Esophagus mucosa (tissue), 1 donor: ENCODE data around the gene CNTN4. TPM values are rescaled to one million over a fixed set of nuclear protein-coding genes. Genes with fewer than 3 reads are reported as not detected.
"Not testable (repeated sequence)": the region's sequence is repeated elsewhere in the genome, so short reads cannot be mapped to it uniquely, and the experiment has no call there.

ENCODE experiments used
- ATAC-seq: fragments of 200-7000 bp; cut with Tn5 transposase; one replicate; pipeline ENCODE4 v1.9.1; 2020
- total RNA-seq: library from RNA; stranded (reverse); gene quantifications from one replicate; pipeline ENCODE4 v1.2.4, GENCODE V29; 2023
- donor health status: DM: yes; HTN: yes; CAD: no.

Gene CNTN4
- total RNA-seq, 1 donor from 2014 or later: 0.68 TPM

DNA sequence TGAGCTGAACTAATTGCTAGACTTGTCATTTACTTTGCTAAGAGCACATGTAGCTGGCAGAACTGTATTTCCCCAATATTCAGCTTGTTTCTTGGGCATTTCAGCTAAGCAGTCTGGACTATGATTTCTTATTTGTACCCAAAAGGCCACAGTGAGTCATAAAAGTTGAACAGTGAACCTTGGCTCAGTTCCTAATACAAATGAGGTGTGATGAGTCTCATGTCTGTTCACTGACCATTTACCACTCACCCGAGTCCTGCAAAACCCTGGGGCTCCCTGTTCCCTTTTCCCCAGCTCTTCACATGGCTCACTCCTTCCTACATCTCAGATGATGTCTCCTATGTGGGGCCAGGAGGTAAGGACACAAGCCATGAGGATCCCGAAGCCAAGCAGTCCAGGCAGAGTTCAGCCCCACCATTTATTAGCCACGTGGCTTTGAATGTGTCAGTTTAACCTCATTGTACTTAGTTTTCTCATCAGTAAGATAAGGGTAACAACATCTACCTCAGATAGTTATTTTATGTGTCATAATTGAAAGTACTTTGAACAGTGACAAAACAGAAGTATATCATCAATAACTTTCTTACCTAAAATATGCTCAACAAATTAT lies 772.2 kb downstream of the CNTN4 start:
- ATAC-seq: no peak

DNA sequence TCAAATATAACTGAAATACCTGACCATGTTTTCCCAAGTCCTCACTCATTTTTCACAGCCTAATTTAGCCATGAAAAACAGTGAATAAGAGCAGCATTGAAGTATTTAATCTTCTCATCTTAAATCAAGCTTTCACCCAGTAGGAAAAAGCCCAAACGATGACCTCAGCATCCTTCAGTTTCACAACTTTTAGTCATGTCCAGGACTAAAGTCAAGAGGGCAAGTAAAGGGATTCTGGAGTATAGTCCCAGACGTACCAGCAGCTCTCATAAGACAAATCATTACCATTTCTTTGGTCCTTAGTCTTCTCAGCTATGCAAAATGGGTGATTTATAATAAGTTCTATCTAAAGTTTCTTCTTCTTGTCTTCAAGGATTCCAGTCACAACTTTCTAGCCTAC lies 774.2 kb downstream of the CNTN4 start:
- no peak for ATAC-seq

DNA sequence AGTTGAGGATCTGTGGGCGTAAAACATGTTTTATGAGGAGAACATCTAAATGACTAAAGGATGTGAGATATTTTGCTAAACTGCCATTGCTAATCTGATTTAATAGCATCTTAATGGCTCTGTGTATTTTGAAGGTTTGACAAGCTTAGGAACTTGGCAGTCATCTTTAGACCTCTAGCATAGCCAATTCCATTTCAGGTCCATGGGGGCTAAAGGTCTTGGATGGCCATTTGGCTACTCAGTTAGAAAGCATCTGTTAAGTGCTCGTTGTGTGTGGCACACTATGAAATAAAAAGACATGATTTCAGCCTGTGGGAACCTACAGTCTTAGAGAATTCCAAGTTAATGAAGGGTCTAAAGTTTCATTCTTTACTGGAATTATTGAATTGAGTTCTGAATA lies 775.3 kb downstream of the CNTN4 start:
- ATAC-seq: no peak

DNA sequence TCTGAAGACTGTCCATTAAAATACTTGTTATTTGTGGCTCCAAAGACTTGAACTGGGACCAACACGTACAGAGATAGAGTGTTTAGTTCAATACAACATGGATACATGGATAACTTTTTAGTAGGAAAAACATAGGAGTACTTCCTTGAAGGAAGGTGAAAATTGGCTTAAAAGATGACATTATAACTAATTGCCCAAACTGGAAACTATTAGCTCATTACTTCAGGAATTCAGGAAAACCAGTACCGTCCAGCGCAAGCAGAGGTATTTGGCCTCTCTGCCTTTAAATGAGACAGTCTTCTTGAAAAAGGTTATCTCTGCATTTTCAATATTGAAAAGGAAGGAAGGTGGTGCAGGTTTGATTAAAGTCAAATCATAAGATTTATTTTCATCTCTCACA lies 777.0 kb downstream of the CNTN4 start:
- ATAC-seq: no peak

DNA sequence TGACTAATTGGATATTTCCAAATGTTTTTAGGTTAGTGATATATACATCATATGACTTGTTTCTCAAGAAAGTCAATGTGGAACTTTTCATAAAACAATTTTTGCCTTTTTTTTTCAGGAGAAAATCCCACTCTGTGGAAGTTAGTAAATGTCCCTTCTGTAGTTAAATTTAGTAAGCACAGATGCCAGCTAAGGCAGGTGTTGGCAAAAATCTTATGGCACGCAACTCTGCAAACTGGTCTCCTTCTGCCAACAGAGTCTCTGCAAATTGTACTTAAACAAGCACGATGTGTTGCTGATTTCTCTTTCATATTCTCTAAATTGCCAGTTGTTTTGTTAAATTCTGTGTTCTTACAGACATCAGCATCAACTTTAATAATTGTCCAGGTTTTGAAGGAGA lies 777.7 kb downstream of the CNTN4 start:
- no peak for ATAC-seq

DNA sequence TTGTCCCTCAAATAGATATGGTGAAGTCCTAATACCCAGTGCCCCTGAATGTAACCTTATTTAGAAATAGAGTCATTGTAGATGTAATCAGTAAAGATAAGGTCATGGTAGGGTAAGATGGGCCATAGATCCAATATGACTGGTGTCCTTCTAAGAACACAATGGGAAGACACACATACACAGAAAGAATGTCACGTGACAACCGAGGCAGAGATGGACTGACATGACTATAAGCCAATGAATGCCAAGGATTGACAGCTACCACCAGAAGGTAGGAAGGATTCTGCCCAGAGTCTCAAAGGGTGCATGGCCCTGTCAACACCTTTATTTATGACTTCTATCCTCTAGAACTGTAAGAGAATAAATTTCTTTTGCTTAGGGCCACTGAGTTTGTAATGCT lies 780.4 kb downstream of the CNTN4 start:
- ATAC-seq: no peak

DNA sequence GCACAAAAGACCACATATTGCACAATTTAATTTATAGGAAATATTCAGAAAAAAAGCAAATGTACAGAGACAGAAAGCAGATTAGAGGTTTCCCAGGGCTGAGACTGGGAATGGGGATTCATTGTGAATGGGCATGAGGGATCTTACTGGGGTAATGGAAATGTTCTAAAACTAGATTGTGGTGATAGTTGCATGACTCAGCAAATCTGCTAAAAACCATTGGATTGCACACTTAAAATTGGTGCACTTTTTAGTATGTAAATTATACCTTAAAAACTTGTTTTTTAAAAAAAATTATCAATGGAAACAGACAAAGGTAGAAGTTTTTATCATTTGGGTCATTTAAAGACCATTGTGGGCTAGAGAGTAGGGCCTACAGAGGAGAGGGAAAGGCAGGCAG lies 780.9 kb downstream of the CNTN4 start:
- ATAC-seq: no peak

DNA sequence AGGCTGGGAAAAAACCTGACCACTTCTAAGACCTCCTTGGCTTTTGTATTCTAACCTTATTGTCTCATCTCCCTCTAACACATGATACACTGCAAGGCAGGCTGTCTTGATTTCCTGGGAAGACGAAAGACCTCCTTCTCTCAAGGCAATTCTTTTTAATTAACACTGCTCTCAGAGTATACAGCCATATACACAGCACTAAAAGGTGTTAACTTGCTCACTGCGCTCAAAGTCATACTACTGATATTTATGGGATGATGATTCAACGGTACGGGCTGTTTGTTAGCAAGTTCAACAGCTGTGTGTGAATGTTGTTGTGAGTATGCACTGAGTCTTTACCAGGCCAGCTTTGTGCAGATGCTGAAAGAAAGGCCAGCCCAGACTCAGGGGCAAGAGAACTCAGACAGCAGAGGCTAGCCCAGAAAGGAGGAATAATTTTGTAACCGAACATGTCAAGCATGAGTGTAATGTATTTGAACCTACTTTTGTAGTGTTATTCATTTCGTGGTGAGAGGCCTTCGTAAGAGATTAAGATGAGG lies 781.6 kb downstream of the CNTN4 start:
- ATAC-seq: no peak

DNA sequence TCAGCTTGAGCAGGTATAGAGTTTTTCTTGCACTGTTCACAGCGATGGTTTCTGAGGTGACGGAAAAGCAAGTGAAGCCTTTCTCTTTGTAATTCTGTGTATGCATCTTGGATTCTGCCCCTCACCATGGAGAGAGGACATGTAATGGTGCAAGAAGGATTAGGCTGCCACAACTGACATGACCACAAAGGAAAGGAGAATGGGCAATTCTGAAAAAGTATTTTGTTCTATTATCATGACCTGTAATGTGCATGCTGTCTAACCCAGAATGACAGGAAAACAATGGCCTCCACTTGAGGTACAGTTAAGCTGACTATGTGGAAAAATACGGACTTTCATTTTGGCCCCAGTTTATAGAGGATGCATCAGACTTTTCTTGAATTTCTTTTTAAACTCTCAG lies 784.6 kb downstream of the CNTN4 start:
- ATAC-seq: no peak

DNA sequence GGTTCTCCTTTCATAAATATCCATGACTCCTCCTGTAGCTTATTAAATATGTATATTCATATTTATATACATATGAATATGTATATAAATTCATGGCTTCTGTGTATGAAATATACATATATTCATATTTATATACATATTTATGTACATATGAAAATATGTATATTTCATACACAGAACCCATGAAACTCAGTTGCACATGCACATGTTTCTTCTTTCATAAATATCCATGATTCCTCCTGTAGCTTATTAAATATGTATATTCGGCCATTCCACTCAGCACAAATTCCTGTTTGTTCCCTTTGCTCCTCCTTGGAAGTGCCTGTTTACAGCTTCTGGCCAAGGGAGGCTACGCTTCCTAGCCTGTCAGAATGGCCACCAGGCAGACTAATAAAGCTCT lies 789.9 kb downstream of the CNTN4 start:
- no peak for ATAC-seq

DNA sequence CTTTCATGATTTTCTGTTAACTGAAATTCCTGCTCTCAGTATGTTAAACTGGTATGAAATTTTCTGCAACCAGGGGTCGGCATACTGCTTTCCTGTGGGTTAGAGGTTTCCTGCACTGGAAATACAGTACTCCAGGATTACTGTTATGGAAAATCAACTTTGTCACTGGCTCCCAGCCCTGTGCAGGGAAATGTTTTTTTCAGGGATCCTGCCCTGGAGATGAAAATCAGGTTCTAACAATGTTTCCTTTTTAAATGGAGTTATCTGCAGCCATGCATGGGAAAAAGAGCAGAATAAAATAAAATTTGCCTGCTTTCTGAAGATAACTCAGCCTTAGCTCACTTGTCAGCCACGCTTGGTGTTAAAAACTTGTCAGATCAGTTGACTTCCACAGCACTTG lies 791.1 kb downstream of the CNTN4 start:
- ATAC-seq: no peak

DNA sequence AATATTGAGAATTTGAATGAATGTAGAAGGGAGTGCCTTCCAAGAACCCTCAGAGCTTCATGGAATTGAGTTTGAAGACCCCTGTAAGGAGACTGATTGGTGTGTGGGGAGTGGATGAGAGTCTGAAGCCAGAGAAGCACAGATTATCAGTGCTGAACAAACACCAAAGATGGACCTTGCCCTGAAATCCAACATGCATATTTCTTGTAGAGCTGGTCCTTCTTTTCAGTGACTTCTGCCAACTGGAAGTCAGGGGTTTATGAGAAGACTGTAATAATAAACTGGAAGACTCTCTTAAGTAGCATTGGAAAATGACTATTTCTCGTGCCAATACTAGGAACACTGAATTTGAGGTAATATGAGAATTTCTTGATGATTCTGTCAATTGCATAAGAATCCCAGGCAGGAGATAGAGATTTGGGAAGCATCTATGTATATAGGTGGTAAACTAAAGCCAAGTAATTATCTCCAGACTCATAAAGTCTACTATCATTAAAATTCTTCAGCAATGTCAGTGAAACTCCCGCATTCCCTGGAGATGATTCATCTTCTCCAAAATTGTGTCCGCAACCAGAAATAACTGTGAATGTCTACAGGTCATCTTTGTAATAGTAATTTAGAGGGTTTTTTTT lies 797.8 kb downstream of the CNTN4 start:
- no peak for ATAC-seq

DNA sequence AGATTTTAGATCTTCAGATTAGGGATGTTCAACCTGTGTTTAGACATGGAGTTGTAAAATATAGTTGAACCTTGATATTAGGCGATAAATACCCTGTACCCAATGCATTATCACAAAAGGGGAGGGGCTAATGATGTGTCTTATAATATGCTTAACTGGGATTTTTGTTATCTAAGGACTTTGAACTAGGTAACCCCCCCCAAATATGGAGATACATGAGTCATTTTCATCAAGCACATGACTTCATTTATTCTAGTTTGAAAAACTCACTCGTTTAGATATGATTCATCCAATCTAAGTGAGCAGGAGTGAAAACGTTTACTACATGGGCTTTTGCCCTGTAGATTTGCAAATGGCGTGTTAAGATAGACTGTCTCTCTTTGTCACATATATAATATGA lies 799.2 kb downstream of the CNTN4 start:
- ATAC-seq: no peak

DNA sequence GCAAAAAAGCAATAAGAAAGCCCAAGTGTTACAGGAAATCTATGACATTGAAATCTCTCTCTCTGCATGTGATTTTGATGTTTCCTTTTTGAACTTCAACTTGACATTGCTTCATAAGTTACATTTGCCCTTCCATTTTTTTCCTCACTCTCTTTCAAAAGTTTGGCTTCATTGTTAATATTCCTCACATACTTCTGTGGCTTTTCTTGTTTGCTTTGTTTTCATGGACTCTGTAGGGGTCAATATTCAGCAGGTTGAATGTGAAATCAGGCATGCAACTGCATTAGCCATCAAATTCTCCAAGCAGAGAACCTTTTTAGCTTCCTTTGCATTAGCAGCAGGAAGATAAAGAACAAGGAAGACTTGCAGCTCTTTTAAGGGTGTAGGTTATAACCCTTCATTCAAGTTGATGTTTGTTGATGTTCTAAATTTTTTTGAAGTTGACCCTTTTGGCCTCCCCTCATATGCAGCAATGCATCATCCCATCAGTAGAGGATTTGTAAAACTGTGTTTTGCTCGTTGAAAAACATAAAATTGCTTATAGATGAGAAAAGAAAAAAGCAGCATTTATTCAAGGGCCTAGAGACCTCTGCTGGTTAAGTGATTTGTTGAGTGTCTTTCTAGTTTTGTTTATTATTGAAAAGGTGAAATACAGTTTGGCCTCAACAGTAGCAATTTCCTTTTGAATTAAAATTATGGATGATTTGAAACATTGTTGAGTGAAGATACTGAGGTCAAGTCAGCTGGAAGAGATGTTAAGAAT lies 800.1 kb downstream of the CNTN4 start:
- ATAC-seq: no peak

DNA sequence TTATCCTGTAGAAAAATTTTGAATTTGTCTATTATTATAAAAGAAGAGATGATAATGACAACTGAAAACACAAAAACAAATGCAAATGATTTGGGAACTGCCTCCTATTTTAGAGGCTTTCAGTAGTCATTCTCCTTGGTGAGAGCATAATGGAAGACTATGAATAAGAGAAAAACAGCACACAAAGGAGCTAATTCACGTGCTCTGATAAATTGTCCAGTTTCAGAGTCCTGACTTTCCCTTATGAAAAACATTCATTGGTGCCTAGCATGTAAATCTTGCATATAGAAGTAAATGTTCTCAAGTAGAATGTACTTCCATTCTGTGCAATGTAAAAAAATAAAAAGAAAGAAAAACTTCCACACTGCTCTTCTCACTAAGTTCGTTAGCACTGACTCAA lies 805.4 kb downstream of the CNTN4 start:
- no peak for ATAC-seq

DNA sequence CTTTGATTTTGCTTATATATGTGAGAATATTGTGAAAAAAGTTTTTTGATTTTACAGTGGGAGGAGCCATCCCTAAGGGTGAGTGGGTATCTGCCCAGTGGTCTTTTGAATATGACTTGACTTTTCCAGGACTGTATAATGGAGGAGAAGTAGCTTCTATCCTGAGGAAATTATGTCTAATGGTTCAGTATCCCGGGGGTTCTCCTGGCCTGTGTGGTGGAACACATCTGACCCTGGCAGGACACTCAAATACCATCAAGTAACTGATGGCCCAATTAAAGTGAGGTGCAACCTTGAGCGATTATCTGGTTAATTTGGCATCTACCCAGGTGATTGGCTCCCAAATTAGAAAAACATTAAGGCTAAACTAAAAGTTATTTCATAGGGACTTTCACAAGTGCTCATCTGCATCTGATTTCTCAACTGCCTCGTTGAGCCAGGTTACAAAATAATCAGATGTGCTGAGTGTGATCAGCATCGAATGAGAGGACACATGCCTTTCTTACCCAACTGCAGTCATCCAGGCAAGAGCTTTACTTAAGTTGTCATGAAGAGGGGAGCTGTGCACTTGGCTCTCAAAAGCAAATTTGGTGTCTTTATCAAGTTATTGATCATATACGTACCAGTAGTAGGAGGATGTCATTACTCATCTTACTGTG lies 810.2 kb downstream of the CNTN4 start:
- no peak for ATAC-seq

DNA sequence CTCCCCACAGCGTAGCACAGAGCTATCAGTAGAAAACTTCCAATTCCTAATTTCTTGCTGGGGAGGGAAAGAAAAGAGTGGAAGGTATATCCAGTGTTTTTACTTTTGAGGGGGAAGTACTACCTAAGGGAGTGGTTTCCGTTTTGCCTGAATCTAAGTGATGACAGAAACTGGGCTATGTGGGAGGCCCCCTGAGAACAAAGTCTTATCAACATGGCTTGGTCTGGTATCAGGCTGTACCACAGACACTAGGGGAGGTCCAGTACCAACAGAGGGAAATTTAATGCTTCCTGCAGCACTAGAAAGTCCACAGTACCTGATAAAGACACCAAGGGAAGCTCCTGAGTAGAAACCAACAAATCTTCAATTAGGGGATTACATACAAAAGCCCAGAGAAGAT lies 812.3 kb downstream of the CNTN4 start:
- ATAC-seq: no peak

DNA sequence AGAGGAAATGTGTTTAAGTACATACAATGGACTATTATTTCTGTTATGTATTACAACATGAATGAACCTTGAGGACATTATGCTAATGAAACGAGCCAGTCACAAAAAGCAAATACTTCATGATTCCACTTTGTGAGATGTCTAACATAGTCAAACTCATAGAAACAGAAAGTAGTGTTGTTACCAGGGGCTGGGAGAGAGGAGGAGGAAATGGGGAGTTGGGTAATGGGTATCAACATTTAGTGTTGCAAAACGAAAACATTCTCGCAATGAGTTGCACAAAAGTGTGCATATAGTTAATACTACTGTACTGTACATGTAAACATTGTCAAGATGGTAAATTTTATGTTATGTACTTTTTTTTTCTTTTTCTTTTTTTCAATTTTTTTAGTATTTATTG lies 817.2 kb downstream of the CNTN4 start:
- ATAC-seq: no peak

DNA sequence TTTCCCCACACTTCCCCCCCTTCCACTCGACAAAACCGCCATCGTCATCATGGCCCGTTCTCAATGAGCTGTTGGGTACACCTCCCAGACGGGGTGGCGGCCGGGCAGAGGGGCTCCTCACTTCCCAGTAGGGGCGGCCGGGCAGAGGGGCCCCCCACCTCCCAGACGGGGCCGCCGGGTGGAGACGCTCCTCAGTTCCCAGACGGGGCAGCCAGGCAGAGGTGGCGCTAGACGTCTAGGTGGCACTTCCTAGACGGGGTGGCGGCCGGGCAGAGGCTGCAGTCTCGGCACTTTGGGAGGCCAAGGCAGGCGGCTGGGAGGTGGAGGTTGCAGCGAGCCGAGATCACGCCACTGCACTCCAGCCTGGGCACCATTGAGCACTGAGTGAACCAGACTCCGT lies 818.0 kb downstream of the CNTN4 start:
- not testable (repeated sequence) for ATAC-seq

DNA sequence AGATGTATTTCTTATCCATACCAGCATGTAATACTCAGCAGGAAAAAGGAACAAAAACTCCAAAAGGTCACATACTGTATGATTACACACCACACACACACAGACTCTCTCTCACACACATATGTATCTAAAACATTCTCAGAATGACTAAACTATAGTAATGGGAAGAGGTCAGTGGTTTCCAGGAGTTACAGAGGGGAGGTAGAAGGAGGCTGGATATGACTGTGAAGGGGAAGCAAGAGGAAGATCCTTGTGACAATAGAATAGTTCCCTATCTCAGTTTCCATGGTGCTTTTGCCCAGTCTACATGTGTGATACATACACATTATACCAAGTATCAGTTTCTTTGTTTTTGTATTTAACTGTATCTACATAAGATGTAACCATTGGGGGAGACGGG lies 821.4 kb downstream of the CNTN4 start:
- ATAC-seq: no peak

DNA sequence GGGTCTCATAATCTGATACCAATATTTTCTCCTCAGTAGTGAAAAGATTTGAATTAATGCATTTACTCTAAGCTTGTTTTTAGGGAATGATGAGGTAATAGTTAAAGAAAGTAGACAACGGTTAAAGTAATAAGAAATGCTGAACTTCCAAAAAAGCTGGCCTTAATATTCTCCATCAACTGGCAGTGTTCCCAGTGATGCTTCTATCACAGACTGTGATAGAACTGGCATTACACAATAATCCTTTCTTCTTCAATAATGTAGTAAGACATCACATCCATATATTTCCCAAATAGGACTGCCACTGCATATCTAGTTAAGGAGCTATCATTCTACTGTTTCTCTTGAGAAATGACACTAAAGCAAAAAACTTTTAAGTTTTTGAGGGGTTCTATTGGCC lies 822.8 kb downstream of the CNTN4 start:
- no peak for ATAC-seq

DNA sequence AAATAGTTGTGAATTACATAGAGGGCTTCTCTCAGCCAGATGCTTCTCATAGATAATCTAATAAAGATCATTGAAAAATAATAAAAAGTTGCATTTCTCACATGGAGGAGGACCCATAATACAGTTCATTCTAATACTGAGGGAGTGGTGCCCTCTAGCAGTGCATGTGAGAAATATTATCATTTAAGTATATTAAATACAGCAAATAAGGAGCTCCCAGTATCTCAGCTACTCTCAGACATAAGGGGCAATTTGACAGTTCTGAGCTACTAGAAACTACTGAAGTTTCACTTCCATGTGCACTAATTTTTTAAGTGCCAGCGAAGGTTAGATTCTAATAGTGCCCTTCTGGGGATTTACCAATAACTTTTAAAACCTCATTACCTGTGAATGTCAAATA lies 823.2 kb downstream of the CNTN4 start:
- no peak for ATAC-seq

DNA sequence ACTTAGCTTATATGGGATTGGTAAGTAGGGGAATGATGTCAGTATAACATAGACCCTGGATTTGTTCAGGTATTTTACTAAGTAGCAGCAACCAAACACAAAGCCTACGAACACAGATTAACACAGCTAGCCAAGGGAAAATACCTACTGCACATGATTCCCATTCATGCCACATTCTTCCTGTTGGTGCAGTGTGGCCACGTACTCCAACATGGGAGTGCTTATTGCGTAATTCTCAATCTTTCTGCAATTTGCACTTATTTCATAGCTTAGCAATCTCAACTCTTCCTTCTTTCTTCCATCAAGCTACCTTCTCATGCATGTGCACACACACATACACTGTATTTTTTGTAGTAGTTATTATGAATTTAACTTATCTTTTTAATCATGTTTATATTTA lies 824.7 kb downstream of the CNTN4 start:
- ATAC-seq: no peak
